CMK (cell line): Measurements from ENCODE around the gene RPP21.

ENCODE experiments used
- DNase-seq: peaks from one replicate; pipeline ENCODE4 v3.0.0-alpha.2; 2010; ENCODE audit warnings: low read depth

Gene RPP21

GRCh38 chr6:30386166-30386565, 41.2 kb downstream of the RPP21 start:
- no peak for DNase-seq

- DNase-seq: no peak
These were observed 46.3 kb downstream of the RPP21 start for GRCh38 chr6:30391240-30391639.

- no peak for DNase-seq
These were observed 49.2 kb downstream of the RPP21 start for GRCh38 chr6:30394139-30394538.
